Vagina (tissue), 2 donors: ENCODE measurements around the gene RIC8B.

Experiments used
- POLR2A ChIP-seq, 2 donors: fragments of 450-650 bp; IDR thresholded peaks; one replicate each; pipeline ENCODE4 v1.6.1; 2017; ENCODE audit warnings: antibody characterized with exemption in 2 of 2, mild to moderate bottlenecking in 2 of 2, moderate library complexity in 2 of 2
- TF ChIP-seq, protein P1 (sequence below), 3 experiments: fragments of 450-650 bp in 2 of 3; fragments of 200-600 bp in 1 of 3; sonication (generic) in 1 of 3; IDR thresholded peaks; one replicate each; pipeline ENCODE4 v1.5.1; 2017 to 2019; ENCODE audit warnings: antibody characterized with exemption in 3 of 3, mild to moderate bottlenecking in 2 of 3, moderate library complexity in 2 of 3

DNA sequence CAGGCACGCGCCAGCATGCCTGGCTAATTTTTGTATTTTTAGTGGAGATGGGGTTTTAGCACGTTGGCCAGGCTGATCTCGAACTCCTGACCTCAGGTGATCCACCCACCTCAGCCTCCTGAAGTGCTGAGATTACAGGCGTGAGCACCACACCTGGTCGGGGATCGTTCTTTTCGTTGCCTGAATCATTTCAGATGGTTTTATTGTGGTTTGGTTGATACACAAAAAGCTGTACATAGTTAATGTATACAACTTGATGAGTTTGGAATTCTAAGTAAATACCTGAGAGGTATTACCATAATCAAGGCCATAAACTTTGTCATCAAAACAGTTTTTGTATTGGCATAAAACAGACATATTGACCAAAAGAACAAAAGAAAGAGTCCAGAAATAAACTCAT is 63.3 kb downstream of the RIC8B start:
- TF ChIP-seq, protein P1, sequence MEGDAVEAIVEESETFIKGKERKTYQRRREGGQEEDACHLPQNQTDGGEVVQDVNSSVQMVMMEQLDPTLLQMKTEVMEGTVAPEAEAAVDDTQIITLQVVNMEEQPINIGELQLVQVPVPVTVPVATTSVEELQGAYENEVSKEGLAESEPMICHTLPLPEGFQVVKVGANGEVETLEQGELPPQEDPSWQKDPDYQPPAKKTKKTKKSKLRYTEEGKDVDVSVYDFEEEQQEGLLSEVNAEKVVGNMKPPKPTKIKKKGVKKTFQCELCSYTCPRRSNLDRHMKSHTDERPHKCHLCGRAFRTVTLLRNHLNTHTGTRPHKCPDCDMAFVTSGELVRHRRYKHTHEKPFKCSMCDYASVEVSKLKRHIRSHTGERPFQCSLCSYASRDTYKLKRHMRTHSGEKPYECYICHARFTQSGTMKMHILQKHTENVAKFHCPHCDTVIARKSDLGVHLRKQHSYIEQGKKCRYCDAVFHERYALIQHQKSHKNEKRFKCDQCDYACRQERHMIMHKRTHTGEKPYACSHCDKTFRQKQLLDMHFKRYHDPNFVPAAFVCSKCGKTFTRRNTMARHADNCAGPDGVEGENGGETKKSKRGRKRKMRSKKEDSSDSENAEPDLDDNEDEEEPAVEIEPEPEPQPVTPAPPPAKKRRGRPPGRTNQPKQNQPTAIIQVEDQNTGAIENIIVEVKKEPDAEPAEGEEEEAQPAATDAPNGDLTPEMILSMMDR (IDR thresholded peaks at IDR 0.05) = no peak
- TF ChIP-seq POLR2A (IDR thresholded peaks at IDR 0.05) = no peak
